DMS79 (cell line): ENCODE data around the gene E2F4.
A peak's percentile ranks its signal among the peaks of the same experiment; 100 is the strongest.

ENCODE experiments used
- DNase-seq: peaks from one replicate; lab custom pipeline; 2025; lab: John Stamatoyannopoulos, UW

The E2F4 gene

DNA sequence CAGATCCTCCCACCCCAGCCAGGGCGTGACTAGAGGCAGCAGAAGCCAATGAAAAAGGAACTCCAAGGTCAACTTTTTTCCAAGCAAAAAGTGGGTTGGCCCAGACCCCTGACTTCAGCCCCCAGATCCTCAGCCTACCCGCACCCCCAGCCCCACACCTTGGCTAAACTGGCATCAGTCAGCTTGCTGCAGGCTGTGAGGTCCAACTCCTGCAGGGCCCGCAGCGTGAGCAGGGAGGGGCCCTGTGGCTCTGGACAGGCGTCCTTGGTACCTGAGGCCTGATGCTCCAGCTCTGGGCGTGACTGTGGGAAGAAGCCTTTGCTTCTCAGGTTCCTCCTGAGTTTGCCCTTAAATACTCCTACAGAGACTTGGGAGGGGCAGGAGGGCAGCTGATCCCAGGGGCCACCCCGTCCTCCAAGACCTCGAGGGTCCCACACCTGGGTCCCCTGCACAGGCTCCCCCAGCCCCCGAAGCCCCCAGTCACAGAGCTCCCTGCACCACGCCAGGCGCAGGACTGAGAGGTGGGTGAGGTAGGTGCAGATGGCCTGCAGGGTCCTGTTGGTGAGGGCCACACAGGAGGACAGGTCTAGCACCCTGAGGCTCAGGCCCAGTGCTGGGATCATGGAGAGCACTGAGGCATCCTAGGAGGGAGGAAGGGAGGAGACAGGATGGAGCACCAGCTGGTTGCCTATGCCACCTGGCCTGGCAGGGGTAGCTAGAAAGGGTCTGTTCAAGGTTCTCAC is 16.4 kb downstream of the E2F4 start:
- no peak for DNase-seq

- no peak for DNase-seq
Measured at GRCh38 chr16:67209565-67209964, 17.6 kb downstream of the E2F4 start.

DNA sequence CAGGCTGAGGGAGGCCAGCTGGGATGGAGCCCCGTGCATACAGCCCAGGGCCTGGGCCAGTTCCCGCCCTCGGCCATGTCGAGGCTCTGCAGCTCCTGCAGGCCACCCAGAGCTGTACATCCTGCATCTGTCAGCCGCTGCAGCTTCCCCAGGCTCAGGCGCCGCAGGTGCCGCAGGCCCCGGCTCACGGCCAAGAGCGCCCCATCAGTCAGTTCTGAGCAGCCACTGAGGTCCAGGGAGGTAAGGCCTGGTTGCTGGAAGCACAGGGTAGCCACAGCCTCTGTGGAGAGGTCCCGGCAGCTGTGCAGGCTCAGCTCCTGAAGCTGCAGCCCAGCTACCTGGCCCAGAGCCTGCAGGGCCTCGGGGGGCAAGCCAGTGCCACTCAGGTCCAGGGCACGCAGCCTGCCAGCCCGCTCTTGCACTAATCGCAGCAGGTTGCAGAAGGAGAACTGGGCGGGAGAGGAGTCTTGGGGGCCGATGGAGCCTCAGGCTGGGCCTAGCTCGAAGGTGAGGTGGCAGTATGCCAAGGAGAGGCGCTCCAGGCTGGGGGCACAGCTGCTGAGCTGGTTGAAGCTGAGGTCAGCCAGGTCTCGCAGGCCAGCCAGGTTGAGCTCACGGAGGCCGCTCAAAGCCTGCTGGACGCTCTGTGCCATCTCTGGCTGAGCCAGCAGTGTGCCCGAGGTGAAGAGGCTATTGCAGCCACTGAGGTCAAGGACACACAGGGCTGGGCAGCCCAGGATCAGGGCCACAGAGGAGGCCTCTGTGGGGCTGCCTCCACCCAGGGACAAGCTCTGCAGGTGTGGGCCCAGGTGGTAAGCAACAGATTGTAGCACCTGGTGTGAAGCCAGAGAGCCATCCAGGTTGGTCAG is 18.3 kb downstream of the E2F4 start:
- DNase-seq = no peak

GRCh38 chr16:67211674-67212073 is 19.7 kb downstream of the E2F4 start:
- no peak for DNase-seq

GRCh38 chr16:67212766-67213165 is 20.8 kb downstream of the E2F4 start:
- DNase-seq = no peak

DNA sequence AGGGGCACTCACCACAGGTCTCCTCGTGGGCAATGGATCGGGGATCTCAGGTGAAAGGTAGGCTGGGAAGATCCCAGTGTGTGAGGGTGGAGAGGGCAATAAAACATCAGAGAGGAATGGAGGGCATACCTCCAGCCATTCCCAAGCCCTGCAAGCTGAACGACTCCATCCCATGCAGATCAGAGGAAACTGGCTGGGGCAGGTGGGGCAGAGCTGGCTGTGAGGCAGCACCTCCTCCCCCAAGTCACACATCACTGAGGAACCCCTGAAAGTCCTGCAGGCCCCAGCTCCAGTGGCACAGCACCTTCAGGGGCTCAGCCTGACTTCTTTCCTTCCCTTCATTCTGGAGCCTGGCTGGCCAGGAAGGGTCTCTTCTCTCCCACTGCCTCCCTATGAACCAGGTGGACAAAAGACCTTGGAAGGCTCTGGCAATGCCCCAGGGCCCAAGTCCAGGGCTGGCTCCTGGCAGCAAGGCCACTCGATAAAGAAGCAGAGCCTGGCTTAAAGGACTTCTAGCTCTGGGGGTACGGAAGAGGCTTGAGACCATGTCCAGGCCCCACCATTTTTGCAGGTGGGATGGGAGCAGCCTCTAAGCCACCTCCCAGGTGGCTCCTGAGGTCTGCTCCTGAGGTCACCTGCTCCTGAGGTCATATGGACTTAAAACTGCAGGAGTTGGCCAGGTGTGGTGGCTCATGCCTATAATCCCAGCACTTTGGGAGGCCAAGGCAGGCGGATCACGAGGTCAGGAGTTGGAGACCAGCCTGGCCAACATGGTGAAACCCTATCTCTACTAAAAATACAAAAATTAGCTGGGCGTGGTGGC is 21.5 kb downstream of the E2F4 start:
- no peak for DNase-seq

DNA sequence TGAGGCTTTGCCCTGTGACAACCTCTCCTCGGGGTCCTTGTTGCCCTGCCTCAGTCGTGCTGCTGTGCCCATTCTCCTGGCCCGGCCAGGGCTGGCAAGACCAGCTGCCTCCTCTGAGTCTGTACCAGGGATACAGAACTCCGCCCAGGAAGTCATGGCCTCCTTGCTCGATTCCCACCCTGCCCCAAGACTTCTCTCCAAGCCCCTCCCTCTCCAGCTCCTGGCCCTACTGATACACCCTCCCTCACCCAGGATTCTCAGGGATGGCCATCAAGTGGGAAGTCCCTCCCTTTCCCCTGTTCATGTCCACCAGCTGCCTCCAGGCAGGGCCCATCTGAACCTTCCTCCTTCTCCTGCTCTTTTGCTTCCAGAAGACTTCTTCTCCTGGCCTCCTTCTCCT is 23.8 kb downstream of the E2F4 start:
- no peak for DNase-seq

DNA sequence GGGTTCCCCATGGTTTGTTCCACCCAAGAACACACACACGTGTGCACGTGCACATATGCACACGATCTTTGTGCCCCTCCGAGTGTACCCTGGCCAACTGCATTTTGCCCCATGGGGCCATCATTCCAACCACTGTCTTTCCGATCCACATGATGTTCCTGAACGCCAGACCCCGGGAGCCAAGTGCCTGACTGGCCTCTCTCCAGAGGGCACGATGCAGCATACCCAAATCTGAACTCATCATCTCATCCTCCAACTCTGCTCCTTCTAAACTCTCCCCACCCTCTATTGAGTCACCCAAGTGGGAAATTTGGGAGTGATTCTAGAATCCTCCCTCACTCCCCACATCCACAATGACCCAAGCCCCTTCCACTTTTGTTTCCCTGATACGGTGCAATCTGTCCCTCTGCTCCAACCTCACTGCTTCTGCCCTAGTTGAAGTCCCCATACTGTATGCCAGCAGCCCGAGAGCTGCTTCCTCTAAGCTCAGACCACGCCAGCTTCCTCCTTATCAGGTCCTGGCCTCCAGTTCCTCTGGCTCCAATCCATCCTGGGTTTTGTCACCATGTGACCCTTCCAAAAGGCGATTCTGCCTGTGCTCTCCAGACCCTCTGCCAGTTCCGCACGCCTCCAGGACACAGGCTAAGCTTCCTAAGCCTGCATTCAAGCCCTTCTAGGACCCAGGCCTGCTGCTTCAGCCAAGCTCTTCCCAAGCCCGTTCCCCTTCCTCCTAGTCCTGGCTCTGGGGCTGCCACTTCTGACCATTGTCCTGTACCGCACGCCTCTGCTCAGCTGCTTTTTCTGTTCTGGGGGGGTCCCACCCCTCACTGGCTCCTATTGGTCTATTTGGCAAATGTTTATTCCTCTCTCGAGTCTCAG is 24.9 kb downstream of the E2F4 start:
- no peak for DNase-seq

DNA sequence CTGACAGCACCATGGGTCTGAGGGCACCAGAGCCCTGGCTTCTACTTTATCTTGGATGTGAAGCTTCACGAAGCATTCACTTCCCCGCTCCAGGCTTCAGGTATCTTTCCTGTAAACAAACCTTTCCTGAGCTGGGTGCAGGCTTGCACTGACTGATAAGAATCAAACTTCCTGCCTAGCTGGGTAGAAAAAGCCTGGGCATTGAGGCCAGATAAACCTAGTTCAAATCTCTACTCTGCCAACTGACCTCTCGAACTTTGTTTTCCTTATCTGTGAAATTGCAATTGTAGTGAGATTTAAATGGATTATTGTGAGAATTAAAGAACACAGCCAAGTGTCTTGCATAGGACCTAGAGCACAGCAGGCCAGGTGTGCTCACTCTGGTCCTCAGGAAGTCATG is 32.0 kb downstream of the E2F4 start:
- DNase-seq = no peak

- peak; percentile 19 for DNase-seq
Measured at GRCh38 chr16:67226295-67226803, 34.4 kb downstream of the E2F4 start.

GRCh38 chr16:67226804-67227566 is 35.0 kb downstream of the E2F4 start, which contains the start of gene TMEM208:
TMEM208 (plus strand) TSS chr16:67227130; CDS start chr16:67227219, 89 bp downstream.
- peak; percentile 88 for DNase-seq

GRCh38 chr16:67227567-67227921 is 35.6 kb downstream of the E2F4 start:
- DNase-seq = no peak

DNA sequence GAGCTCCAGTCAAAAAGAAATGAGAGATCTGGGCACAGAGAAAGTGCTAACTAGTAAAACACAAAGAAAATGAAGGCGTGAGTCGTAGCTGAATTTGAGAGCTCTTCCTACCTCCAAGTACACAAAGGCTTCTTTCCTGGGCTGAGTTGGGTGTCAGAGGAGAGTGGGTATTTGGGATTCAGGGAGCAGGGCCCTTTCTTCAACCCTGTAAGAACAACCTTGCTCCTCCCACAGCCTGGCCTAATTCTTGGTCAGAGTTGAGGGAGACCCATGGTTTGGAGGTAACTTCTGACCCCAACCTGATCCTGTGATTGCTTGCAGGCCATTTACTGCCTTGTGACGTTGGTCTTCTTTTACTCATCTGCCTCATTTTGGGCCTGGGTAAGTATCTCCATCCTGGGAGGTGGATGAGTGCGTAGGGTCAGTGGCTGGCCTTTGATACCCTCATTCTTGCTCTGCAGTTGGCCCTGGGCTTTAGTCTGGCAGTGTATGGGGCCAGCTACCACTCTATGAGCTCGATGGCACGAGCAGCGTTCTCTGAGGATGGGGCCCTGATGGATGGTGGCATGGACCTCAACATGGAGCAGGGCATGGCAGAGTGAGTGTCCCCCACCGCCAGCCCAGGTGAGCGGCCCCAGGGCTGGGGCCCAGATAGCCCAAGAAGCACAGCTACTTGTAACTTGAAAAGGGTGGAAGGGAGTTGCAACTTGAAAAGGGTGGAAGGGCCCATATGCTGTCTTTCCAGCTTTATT is 36.3 kb downstream of the E2F4 start:
- no peak for DNase-seq

DNA sequence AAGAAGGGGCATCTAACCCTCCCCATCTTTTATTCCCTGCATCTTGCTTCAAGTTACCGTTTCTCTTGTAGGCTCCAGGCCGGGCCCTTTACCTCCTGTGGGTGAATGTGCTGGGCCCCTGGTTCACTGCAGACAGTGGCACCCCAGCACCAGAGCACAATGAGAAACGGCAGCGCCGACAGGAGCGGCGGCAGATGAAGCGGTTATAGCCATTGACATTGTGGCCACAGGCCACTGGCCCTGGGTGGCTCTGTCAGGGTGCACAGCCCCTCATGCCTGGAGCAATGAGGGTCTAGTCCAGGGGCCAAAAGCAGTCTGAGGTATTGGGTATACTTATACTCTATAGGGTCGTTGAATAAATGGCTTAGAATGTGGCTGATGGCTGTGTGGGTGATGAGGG is 37.0 kb downstream of the E2F4 start:
- no peak for DNase-seq

DNA sequence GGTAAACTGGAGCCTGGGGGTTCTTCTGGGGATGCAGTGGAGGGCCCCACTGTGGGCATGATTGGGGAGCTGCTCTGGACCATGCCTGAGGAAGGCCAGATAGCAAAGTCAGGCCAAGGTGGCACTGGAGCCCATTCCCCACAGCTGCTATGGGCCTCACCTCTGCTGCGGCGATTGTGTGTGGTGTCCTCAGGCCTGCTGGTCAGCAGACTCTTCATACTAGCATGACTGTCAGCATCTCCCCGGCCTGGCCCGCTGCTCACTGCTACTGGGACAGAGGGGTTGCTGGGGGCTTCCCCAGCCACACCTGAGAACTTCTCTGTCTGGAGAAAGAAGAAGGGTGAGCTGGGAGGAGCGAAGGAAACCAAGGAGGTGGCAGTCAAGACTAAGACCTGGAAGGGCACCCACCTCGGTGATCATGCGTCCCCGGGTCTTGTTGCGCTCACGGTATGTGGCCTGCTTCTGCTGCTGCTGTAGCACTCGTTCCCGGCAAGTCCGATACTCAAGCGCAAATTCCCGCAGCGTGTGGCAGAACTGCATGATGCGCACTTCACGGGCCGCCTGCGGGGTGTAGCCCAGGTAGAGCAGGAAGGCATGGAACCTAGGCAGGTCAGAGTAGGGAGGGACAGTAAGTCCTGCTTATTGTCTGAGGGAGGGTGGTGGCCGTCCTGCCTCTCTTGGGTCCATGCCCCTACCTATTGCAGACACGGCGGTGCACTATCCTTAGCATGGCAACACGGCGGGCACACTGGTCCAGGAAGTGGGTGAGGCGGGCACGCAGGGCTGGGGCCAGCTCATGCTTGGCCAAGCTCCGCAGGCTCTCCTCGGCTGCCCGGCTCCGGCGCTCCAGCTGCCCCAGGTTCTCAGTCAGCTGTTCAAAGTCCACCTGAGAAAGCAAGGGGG is 38.2 kb downstream of the E2F4 start:
- no peak for DNase-seq

DNA sequence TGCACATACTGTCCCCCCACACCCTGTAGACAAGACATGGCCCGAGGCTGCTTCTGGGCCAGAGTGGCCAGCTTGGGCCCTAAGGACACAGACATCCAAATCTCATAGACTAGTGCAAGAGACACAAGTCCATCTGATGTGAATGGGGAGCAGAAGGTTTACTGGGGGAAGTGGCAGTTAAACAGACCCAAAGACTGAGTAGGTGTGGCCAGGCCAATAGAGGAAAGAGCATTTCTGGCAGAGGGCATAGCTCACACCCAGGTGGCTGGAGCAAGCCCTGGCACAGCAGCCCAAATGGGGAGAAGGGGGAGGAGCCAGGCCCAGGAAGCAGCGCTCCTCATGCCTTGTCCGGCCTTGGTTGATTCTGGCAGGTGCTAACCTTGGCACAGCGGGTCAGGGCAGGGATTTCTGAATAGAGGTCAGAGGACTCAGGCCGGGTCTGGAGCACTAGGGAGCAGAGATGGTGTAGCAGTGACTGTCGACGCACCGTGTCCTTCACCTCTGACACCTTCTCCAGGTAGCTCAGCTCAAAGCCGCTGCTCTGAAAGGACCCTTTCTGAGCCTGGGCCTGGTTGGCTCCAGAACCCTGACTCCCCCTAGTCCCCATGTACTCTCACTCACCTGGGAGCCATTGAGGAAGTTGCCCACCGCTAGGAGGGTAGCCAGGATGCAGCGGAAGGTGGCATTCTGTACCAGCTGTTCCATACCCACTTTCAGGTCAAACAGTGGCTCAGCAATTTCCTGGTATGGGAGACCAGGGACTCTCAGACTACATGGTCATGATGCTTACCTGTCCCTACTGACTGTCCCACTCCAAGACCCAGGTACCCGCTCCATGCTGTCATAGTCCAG is 39.1 kb downstream of the E2F4 start:
- DNase-seq = no peak

DNA sequence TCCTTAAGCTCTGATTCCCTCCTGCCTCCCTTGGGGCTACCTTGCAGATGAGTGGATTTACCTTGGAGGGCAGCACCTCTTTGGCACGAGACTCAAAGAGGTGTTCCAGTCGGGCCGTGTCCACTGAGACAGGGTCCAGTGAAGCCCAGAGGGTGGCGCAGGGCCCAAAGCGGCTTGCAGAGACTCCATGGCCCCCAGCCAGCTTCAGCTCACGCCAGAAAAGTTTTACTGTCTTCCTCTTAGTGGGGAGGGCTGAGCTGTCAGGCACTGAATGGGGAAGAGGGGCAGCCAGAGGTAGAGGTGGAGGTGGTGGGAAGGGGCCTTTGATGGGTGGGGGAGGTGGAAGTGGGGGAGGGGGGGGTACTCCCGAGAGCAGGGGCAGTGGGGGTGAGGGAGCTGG is 41.6 kb downstream of the E2F4 start:
- DNase-seq = no peak

- no peak for DNase-seq
Measured at GRCh38 chr16:67234180-67234597, 42.2 kb downstream of the E2F4 start.
